A549 treated with AZD2906 at 1 μM for 4 hours (cell line): Measurements from ENCODE around the gene CEP19. TPM values are rescaled to one million over a fixed set of nuclear protein-coding genes. Genes with fewer than 3 reads are reported as not detected.

Experiments used
- total RNA-seq: library from RNA; stranded (reverse); fragments of 200-300 nt; extraction: Qiagen RNA extraction; gene quantifications from 5 replicates; pipeline ENCODE4 v1.2.3, GENCODE V29; 2022

The CEP19 gene, protein sequence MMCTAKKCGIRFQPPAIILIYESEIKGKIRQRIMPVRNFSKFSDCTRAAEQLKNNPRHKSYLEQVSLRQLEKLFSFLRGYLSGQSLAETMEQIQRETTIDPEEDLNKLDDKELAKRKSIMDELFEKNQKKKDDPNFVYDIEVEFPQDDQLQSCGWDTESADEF
- total RNA-seq = 2.4 to 3.1 TPM (median 2.6 TPM) in 5 replicates

GRCh38 chr3:196711838-196712513, at the start of gene CEP19, which contains the start of gene PIGX:
Gene CEP19, minus strand, starts transcription at chr3:196712250. Its CDS starts 3,593 bp downstream, at chr3:196708657.
Gene PIGX, plus strand, starts transcription at chr3:196712377.

GRCh38 chr3:196739671-196740480, 27.8 kb upstream of the CEP19 start, which contains the start of gene PAK2:
Gene PAK2, plus strand, starts transcription at chr3:196739857. Its CDS starts 42,790 bp downstream, at chr3:196782647.

Other genes with a start within 250 kb of the CEP19 start
- gene RNF168, start 208.5 kb downstream of the CEP19 start, total RNA-seq = 3.2 to 4.4 TPM (median 3.7 TPM) in 5 replicates
- 0.03 TPM in 1 of 5 replicates, not detected in the others for gene SMCO1, start 196.9 kb downstream of the CEP19 start, total RNA-seq
- gene WDR53, start 143.7 kb downstream of the CEP19 start, total RNA-seq = 7.1 to 9.6 TPM (median 8.8 TPM) in 5 replicates
- gene FBXO45, start 143.6 kb downstream of the CEP19 start, total RNA-seq = 5.8 to 7.5 TPM (median 6.9 TPM) in 5 replicates
- gene NRROS, start 72.6 kb downstream of the CEP19 start, total RNA-seq = 0.05 TPM in 1 of 5 replicates, not detected in the others
- 28.7 to 32.7 TPM (median 32.4 TPM) in 5 replicates for gene PIGX, start 127 bp upstream of the CEP19 start, total RNA-seq
- 32.1 to 57.2 TPM (median 37.9 TPM) in 5 replicates for gene PAK2, start 27.6 kb upstream of the CEP19 start, total RNA-seq
- gene SENP5, start 155.7 kb upstream of the CEP19 start, total RNA-seq = 5.3 to 7.1 TPM (median 5.9 TPM) in 5 replicates
- gene NCBP2, start 230.3 kb upstream of the CEP19 start, total RNA-seq = 39.8 to 46.2 TPM (median 41.7 TPM) in 5 replicates